ENCODE data around the gene SNX24. TPM values are rescaled to one million over a fixed set of nuclear protein-coding genes. Genes with fewer than 3 reads are reported as not detected.

The SNX24 gene
- polyA plus RNA-seq, 1 experiment: 14.8 TPM

DNA sequence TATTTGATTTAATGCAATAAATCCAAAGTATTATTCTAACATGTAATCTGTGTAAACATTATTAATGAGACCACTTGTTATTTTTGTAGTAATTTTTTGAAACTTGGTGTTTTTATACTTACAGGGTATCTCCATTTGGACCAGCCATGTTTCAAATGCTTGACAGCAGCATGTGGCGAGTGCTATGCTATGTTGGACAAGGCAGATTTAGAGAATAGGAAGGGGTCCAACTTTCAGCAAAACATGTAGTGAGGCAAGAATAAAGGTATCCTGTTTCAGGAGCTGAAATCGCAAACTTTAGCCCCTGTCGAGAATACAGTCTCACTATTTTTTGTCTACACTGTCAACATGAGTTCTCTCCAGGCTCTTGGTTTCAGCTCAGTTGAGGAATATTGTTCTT is 33.7 kb downstream of the SNX24 start:
- no peak for TF ChIP-seq CTCF (IDR thresholded peaks at IDR 0.05; ENCODE audit: low read depth, low read length)
- ChIA-PET POLR2A (no interaction called here), CTCF (interaction anchor here (2.4 kb wide), 1 partner anchor 18 kb away, joined by 5 read pairs; no protein-coding TSS in a partner anchor)
- DNase-seq (ENCODE audit: low read depth, low spot score): no peak
- H3K9me3 ChIP-seq (ENCODE audit: control insufficient read depth, insufficient read depth, low read length): no peaks in the 10 kb centered on the region
- H3K27ac ChIP-seq (ENCODE audit: low read depth, low read length): no peak overlapping the region
- no peak overlapping the region for H3K4me3 ChIP-seq (ENCODE audit: low read depth, low read length)
- H3K27me3 ChIP-seq (ENCODE audit: control insufficient read depth, insufficient read depth, low read length): no peaks in the 10 kb centered on the region

GRCh38 chr5:122880170-122880689 is 34.8 kb downstream of the SNX24 start:
- no peak for DNase-seq (ENCODE audit: low read depth, low spot score)
- Histone ChIP-seq H3K27ac (ENCODE audit: low read depth, low read length) (no peak overlapping the region), H3K4me3 (ENCODE audit: low read depth, low read length) (no peak overlapping the region), H3K27me3 (ENCODE audit: control insufficient read depth, insufficient read depth, low read length) (no peaks in the 10 kb centered on the region), H3K9me3 (ENCODE audit: control insufficient read depth, insufficient read depth, low read length) (no peaks in the 10 kb centered on the region)
- no peak for TF ChIP-seq CTCF (IDR thresholded peaks at IDR 0.05; ENCODE audit: low read depth, low read length)
- CTCF ChIA-PET: interaction anchor here (1.2 to 2.4 kb wide), 2 partner anchors 16 to 465 kb away, joined by 3 to 5 read pairs; no protein-coding TSS in a partner anchor
- POLR2A ChIA-PET: no interaction called here

- no peak for TF ChIP-seq CTCF (IDR thresholded peaks at IDR 0.05; ENCODE audit: low read depth, low read length)
- Histone ChIP-seq H3K4me3 (ENCODE audit: low read depth, low read length) (no peak overlapping the region), H3K9me3 (ENCODE audit: control insufficient read depth, insufficient read depth, low read length) (no peaks in the 10 kb centered on the region), H3K27me3 (ENCODE audit: control insufficient read depth, insufficient read depth, low read length) (no peaks in the 10 kb centered on the region), H3K27ac (ENCODE audit: low read depth, low read length) (no peak overlapping the region)
- POLR2A ChIA-PET: no interaction called here
- DNase-seq (ENCODE audit: low read depth, low spot score): no peak
- CTCF ChIA-PET: interaction anchor here (1.2 to 2.4 kb wide), 2 partner anchors 16 to 464 kb away, joined by 3 to 5 read pairs; no protein-coding TSS in a partner anchor
Observed at GRCh38 chr5:122880749-122881148, 35.3 kb downstream of the SNX24 start.

DNA sequence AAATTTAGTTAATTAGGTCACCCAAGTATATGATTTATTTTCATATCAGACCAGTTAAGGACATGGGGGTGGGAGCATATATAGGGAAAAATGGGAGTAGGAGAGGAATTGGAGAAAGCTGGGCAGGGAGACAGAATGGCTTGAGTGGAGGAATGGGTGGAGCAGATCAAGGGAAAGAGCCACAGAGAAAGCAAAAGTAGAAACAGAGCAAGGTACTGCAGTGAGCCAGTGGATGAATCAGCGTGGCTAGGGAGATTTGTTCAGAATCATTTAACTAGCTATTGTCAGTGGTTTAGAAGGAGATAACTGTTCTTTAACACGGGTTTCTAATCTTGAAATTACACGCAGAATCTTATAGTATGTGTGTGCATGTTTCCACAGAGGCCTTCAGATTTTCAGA is 37.4 kb downstream of the SNX24 start:
- no peak overlapping the region for H3K27ac ChIP-seq (ENCODE audit: low read depth, low read length)
- TF ChIP-seq CTCF (IDR thresholded peaks at IDR 0.05; ENCODE audit: low read depth, low read length): no peak
- ChIA-PET POLR2A (no interaction called here), CTCF (interaction anchor here (1.0 to 1.8 kb wide), 2 partner anchors 9 to 14 kb away, joined by 3 to 6 read pairs; no protein-coding TSS in a partner anchor)
- H3K9me3 ChIP-seq (ENCODE audit: control insufficient read depth, insufficient read depth, low read length): no peaks in the 10 kb centered on the region
- no peaks in the 10 kb centered on the region for H3K27me3 ChIP-seq (ENCODE audit: control insufficient read depth, insufficient read depth, low read length)
- H3K4me3 ChIP-seq (ENCODE audit: low read depth, low read length): no peak overlapping the region
- no peak for DNase-seq (ENCODE audit: low read depth, low spot score)

GRCh38 chr5:122885045-122885517 is 39.7 kb downstream of the SNX24 start:
- CTCF ChIA-PET: no interaction called here
- Histone ChIP-seq H3K27ac (ENCODE audit: low read depth, low read length) (no peak overlapping the region), H3K27me3 (ENCODE audit: control insufficient read depth, insufficient read depth, low read length) (no peaks in the 10 kb centered on the region), H3K9me3 (ENCODE audit: control insufficient read depth, insufficient read depth, low read length) (no peaks in the 10 kb centered on the region), H3K4me3 (ENCODE audit: low read depth, low read length) (no peak overlapping the region)
- POLR2A ChIA-PET: interaction anchor here (0.5 kb wide), 1 partner anchor 35 kb away, joined by 6 read pairs; no protein-coding TSS in a partner anchor
- DNase-seq (ENCODE audit: low read depth, low spot score): no peak
- TF ChIP-seq CTCF (IDR thresholded peaks at IDR 0.05; ENCODE audit: low read depth, low read length): no peak
